ENCODE data around the gene TFAP2C.
"Not testable (repeated sequence)": the region's sequence is repeated elsewhere in the genome, so short reads cannot be mapped to it uniquely, and the experiment has no call there.

TFAP2C gene

DNA sequence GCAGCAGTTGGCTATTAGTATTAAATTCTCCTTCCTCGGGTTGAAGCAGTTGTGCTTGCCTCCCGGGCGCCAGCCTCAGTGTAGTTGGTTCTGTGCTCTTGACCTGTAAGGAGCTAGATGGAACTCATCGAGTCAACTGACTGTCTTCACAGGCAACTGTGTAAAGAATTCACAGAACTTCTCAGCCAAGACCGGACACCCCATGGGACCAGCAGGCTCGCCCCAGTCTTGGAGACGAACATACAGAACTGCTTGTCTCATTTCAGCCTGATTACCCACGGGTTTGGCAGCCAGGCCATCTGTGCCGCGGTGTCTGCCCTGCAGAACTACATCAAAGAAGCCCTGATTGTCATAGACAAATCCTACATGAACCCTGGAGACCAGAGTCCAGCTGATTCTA lies 8.5 kb downstream of the TFAP2C start:
- no peak for DNase-seq (ENCODE audit: low read depth in 2 of 3, low spot score in 2 of 3)

DNA sequence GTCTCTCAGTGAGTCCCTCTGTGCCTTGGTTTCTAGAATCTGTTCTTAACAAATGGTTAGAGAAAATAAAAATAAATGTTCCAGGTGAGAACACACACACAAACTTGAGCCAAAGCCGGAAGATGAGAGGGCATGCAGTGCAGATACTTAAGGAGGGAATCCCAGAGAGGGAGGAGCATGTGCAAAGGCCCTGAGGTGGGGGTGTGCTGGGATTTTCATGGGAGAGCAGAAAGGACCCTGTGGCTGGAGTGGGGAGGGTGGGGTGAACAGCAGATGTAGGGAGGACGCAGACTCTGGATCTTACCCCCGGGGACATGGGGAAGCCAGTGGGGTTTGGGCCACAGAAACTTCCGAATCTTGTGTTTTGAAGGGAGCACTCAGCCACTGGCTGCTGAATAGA lies 17.5 kb downstream of the TFAP2C start:
- no peak for DNase-seq (ENCODE audit: low read depth in 2 of 3, low spot score in 2 of 3)

DNA sequence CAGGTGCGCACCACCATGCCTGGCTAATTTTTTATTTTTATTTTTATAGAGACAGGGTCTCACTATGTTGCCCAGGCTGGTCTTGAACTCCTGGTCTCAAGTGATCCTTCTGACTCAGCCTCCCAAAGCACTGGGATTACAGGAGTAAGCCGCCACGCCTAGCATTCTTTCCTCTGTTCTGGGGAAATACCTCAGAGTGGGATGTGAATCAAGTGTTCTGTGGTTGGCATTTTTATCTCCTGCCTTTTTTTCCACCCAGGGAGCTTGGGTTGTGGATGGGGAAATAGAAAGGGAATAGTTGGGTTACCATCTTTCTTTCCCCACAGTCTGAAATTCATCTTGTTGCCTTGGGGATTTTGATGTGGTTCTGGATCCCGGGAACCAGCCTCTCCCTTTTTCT lies 24.1 kb downstream of the TFAP2C start:
- no peak for DNase-seq (ENCODE audit: low read depth in 2 of 3, low spot score in 2 of 3)

DNA sequence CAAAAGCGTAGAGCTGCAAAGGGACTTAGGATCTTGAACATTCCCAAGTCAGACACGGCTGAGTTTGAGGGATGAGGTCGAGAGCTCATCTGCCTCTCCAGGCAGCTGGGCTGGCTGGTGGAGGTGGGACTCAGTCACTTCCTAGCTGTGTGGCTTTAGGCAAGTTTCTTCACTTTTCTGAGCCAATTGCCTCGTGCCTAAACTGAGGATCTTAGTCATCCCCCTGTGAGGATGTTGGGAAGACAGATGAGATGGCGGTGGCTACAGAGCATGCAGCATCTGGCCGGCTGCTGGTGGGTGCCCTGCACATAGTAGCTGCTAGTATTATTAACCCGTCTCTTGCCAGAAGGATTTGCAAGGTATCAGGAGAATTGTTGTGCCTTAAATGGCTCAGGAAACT lies 27.5 kb downstream of the TFAP2C start:
- DNase-seq (ENCODE audit: low read depth in 2 of 3, low spot score in 2 of 3) = no peak

DNA sequence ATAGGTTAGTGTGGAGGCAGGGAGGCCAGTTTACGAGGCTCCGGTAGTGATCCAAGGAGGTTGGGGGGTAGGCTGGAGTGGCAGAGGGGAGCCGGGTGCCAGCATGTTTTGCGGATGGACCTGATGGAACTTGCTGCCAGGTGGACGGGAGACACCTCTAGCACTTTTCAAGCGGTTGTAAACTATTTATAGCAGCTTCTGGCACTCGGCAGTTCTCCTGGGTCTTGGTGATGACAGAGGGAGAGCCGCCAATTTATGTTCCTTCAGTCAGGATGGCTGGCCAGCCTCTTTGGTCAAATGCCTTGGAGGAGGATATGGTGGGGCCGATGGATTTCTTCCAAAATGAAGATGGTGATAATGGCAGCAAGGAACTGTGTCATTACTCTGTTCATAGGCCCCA lies 28.8 kb downstream of the TFAP2C start:
- DNase-seq (ENCODE audit: low read depth in 2 of 3, low spot score in 2 of 3) = no peak

DNA sequence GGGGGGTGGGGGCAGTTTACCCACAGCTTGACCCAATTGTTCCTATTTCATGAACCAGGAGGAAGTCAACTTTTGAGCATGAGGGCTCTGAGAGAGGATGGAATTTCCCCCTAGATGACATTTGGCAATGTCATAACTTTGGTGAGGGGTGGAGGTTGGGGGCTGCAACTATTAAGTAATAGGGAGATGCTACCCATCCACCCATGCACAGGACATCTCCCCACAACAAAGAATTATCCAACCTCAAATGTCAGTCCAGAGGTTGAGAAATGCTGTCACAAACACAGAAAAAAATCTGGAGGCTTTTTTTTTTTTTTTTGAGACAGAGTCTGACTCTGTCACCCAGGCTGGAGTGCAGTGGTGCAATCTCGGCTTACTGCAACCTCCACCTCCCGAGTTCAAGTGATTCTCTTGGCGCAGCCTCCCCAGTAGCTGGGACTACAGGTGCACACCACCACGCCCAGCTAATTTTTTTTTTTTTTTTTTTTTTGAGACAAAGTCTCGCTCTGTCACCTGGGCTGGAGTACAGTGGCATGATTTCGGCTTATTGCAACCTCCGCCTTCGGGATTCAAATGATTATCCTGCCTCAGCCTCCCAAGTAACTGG lies 29.3 kb downstream of the TFAP2C start:
- not testable (repeated sequence) for DNase-seq (ENCODE audit: low read depth in 2 of 3, low spot score in 2 of 3)

DNA sequence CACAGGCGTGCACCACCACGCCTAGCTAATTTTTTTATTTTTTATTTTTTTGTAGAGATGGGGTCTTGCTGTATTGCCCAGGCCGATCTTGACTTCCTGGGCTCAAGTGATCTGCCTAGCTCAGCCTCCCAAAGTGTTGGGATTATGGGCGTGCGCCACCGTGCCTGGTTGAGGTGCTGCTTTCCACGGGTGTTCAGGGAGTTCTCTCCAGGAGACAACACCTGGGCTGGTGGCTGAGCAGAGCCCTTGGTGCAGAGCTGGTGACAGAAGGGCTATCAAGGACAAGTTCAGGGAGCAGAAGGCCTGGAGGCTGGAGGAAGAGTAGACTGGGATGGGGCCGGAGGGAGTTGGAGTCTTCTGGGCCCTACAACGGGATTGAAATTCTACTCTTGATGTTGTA lies 34.6 kb downstream of the TFAP2C start:
- DNase-seq (ENCODE audit: low read depth in 2 of 3, low spot score in 2 of 3) = no peak

DNA sequence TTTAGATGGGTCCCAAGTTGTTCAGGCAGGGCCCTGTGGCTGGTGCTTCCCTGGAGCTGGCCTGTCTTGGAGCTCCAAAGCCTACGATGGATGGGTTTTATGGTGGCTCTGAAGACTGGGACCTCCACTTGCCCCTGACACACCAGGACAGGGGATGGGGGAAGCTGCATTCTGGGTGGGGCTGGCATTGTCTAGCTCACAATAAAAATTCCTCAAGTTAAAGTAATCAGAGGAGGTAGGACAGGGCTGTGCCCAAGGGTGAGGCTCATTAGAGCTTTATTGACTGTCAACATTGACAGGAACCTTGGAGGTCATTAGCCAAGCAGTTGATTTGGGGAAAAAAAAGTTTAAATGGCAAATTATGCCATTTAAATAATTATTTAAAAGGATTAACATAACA lies 35.7 kb downstream of the TFAP2C start:
- no peak for DNase-seq (ENCODE audit: low read depth in 2 of 3, low spot score in 2 of 3)

DNA sequence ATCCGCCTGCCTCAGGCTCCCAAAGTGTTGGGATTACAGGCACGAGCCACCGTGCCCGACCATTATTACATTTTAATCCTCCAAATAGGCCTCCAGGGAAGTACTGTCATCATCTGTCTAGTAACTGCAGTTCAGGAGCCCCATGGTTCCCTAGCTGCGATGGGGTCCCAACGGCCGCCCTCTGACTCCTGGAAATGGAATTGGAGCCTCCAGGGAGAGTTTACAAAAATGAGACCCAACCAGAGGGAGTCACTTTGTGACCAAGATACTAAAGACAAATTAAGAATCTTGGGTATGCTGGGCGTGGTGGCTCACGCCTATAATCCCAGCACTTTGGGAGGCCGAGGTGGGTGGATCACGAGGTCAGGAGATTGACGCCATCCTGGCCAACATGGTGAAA lies 36.7 kb downstream of the TFAP2C start:
- DNase-seq (ENCODE audit: low read depth in 2 of 3, low spot score in 2 of 3) = no peak

DNA sequence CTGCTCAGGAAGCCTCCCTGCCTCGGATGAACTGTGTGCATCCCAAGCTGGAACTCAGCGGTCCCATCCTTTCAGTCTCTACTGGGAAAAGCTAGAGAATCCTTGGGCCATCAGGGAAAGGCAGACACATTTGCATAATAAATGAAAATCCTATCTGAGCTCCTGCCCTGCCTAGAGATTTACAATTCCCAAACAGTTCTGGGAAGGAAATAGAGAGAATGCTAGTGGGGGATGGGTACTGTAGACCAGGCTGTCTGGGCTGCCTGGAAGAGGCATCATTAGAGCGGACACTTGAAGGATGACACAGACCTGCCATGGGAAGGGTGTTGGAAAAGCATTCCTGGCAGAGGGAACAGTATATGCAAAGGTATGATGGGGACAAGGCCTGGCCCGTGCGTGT lies 44.3 kb downstream of the TFAP2C start:
- no peak for DNase-seq (ENCODE audit: low read depth in 2 of 3, low spot score in 2 of 3)

DNA sequence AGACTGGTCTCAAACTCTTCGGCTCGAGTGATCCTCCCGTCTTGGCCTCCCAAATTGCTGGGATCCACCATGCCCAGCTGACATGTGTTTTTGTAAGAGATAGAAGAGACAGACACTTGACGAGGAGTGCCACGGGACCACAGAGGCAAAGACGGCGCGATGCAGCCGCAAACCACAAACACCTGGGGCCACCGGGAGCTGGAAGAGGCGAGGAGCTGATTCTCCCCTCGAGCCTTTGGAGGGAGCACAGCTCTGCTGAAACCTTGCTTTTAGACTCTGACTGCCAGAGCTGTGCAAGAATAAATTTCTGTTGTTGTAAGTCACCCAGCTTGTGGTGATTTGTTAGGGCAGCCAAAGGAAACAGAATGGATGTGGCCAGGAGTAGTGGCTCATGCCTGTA lies 46.9 kb downstream of the TFAP2C start:
- no peak for DNase-seq (ENCODE audit: low read depth in 2 of 3, low spot score in 2 of 3)

DNA sequence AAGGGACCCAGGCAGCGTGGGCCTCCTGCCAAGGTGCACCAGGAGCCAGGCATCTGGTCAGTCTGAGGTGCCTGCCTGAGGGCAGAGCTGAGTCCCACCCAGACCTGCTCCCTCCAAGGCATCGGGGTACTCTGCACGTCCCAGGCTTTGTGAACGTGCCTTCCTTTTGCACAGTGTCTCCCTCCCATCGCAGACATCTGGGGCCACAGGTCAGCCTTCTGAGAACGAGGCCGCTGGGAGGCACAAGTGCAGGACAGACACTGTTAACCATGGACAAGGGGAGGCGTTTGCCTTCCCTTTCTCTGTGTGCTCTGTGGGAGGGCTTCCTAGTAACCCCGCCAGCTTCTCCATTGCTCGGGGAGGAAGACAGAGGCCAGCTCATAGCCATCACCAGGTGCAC lies 47.6 kb downstream of the TFAP2C start:
- no peak for DNase-seq (ENCODE audit: low read depth in 2 of 3, low spot score in 2 of 3)

DNA sequence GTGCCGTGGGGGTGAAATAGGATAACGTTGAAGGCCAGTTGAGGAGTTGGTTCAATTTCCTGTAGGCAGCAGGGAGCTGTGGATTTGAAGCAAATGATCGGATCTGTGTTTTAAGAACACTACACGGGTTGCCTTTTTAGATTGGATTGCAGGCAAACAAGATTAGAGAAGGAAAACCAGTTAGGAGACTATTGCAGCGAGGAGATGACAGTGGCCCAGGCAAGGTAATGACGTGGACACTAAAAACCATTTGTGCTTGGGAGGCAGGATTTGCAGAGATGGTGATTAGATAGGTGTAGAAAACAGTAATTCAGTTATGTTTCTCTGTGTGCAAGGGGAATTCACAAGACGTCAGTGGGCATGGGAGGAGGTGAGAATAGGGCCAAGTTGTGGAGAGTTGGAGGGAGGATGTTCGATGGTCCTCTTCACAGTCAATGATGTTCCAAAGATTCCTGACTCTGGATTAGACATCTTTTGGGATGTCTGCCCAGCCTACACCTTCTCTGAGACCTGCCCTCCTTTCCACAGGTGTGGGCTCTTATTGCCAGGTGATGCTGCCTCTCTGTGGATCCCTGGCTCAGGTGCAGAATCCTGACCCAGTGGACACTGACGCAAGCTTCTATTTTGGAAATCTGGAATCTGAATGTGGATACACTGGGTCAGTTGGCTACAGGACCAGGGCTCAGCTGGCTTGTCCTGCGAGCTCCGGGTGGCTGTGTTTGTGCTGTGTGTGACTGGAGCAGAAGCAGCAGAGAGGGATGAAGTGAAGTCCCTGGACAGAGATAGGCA lies 54.2 kb downstream of the TFAP2C start:
- DNase-seq (ENCODE audit: low read depth in 2 of 3, low spot score in 2 of 3) = no peak

DNA sequence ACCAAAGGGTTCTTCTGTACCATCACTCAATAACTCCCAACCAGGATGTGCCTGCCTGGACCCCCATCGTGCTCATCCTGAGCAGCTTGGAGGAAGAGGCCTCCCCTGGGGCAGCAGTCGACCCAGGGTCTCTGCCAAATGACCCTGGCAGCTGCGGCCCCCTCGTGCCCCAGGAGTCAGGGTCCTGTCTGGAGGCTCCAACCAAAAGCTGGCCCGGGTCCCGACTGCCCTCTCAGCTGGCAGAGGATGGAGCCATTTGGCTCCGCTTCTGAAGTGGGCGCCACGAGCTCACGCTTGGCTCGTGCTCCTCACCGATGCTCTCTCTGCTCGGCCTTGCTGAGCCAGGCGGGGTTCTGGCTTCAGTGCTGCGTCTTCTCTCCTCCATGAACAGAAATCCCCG lies 56.8 kb downstream of the TFAP2C start:
- no peak for DNase-seq (ENCODE audit: low read depth in 2 of 3, low spot score in 2 of 3)

DNA sequence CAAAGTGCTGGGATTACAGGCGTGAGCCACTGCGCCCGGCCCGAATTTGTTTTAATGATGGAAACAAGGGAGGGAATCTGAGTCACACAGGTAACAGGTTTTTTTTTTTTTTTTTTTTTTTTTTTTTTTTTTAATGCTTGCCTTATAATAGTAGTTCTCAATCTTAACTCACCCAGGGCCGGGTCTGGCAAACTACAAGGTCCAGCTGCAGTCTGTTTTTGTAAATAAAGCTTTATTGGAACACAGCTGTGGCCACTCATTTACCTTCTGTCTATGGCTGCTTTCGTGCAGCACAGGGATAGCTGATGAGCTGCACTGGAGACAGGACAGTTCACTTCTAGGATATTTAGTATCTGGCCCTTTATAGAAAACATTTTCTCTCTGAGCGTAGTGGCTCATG lies 58.0 kb downstream of the TFAP2C start:
- DNase-seq (ENCODE audit: low read depth in 2 of 3, low spot score in 2 of 3) = no peak

DNA sequence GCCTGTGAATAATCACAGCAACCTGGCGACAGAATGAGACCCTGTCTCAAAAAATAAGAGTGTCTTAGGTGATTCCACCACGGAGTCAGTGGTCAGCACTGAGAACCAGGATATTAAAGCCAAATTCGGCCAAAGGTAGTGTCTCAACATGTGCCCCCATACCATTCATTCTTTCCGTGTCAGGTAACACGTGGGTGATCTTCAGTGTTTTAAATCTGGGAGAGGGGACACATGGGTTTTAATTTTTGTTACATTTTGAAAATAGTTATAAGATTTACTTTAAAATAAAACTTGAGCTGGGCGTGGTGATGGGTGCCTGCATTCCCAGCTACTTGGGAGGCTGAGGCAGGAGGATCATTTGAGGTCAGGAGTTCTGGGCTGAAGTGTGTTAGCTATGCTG lies 59.0 kb downstream of the TFAP2C start:
- no peak for DNase-seq (ENCODE audit: low read depth in 2 of 3, low spot score in 2 of 3)

Data from activated CD8-positive, alpha-beta memory T cell treated with anti-CD3 and anti-CD28 coated beads for 48 hours (primary cell).